GM10248 (cell line): ENCODE data around the gene SUSD6.

Experiments used
- CTCF ChIA-PET: fragments of 300-600 bp; sonication (Branson Sonifier 250); formaldehyde crosslinking; extraction: SDS; loops from one replicate; lab custom pipeline; 2021; ENCODE audit warnings: antibody characterized with exemption; lab: Yijun Ruan, JAX
- POLR2A ChIA-PET: fragments of 350-650 bp; sonication (Branson Sonifier 250); formaldehyde crosslinking; extraction: SDS; loops from one replicate; lab custom pipeline; 2020; ENCODE audit warnings: antibody characterized with exemption; lab: Yijun Ruan, JAX
- DNase-seq: peaks from one replicate; pipeline ENCODE4 v3.0.0; 2012; ENCODE audit errors: extremely low spot score
- TF ChIP-seq, protein P1 (sequence below): IDR thresholded peaks from 2 replicates; pipeline ENCODE4 v1.5.1; 2012; ENCODE audit warnings: mild to moderate bottlenecking, low read depth; ENCODE audit errors: extremely low read depth, missing control alignments, control extremely low read depth

Gene SUSD6

DNA sequence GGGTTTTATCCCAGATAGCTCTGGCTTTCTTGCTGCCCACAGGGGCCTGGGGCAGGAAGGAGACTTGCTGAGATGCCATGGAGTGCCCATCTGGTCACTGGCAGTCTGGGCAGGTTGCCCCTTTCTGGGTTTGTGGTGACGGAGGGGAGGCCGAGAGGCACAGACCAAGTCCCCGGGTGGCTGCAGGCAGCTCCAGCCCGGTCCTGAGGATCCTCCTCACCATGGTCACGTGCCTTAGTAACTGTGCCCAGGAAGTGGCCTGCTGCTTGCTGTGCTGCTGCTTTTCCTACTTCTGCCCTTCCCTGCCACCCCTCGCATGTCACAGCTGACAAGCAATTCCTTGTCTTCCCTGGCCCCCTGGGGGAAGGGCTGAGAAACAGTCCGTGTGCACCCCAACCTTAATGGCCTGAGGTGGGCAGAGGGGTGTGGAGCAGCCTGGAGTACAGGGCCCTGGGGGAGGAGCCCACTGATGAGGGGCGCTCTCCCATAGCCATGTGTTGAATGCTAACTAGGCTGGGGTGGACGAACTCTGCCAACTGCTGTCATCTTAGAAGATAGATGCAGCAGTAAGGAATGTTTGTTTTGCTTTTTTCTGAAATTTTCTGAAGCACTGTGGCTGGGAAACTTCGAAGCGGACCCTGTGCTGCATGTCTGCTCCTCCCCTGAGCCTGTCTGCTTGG is 100.6 kb downstream of the SUSD6 start:
- TF ChIP-seq, protein P1, sequence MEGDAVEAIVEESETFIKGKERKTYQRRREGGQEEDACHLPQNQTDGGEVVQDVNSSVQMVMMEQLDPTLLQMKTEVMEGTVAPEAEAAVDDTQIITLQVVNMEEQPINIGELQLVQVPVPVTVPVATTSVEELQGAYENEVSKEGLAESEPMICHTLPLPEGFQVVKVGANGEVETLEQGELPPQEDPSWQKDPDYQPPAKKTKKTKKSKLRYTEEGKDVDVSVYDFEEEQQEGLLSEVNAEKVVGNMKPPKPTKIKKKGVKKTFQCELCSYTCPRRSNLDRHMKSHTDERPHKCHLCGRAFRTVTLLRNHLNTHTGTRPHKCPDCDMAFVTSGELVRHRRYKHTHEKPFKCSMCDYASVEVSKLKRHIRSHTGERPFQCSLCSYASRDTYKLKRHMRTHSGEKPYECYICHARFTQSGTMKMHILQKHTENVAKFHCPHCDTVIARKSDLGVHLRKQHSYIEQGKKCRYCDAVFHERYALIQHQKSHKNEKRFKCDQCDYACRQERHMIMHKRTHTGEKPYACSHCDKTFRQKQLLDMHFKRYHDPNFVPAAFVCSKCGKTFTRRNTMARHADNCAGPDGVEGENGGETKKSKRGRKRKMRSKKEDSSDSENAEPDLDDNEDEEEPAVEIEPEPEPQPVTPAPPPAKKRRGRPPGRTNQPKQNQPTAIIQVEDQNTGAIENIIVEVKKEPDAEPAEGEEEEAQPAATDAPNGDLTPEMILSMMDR: no peak
- CTCF ChIA-PET: interaction anchor here (1.2 to 4.7 kb wide), 5 partner anchors 8 to 470 kb away, joined by 3 to 14 read pairs (median 4); no protein-coding TSS in a partner anchor
- DNase-seq: no peak
- POLR2A ChIA-PET: no interaction called here

DNA sequence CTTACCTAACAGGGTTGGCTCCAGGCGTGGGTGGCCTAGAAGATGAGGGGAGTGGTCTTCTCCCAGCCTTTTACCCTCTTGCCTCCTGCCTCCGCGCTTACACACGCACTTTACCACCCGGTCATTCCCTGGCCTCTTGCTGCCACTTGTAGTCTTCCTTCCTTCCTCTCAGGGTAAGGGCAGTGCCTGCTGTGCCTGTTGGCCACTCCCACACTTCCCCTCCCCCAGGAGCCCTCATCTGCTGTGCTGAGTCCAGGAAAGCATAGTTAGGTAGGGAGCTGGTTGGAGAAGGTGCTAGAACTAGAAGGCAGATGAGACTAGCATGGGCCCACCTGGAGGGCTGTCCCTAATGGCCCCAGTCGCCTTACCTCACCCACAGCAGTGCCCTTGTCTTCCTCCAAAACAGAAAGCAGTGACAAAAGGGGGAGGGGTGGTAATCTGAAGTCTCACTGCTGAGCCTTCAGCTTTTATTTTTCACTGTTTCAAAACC is 101.2 kb downstream of the SUSD6 start:
- DNase-seq: no peak
- CTCF ChIA-PET: interaction anchor here (1.1 to 2.6 kb wide), 3 partner anchors 14 to 128 kb away, joined by 3 to 12 read pairs (median 4); no protein-coding TSS in a partner anchor
- POLR2A ChIA-PET: no interaction called here
- TF ChIP-seq, protein P1: no peak

DNA sequence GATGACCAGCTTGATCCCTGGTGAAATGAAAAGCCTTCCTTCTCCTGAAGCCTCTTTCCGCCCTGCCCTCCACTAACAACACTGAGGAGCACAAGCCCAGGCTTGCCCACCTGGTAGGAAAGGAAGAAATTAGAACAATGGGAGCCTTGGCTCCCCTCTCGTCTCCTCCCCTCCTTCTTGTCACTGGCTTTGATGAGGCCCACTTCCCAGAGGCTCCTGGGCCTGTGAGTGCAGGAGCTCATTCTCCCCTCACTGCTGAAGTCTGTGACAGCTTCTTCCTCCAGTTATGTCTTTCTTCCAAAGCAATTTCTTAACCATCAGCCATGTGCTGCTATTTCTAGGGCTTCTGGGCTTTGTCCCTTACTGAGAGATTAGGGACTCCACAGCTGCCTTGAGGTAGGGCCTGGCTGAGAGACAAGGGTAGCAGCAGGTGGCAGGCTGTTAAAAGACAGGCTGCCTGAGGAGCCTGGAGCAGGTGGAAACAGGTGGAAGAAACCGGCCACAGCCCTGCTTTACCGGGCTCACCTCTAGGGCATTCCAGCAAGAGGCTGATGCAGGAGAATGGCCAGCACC is 101.9 kb downstream of the SUSD6 start:
- ChIA-PET POLR2A (interaction anchor here (1.1 kb wide), 1 partner anchor 61 kb away, joined by 4 read pairs; no protein-coding TSS in a partner anchor), CTCF (interaction anchor here (1.0 to 2.6 kb wide), 5 partner anchors 14 to 138 kb away, joined by 3 to 12 read pairs (median 3); partner anchors contain the start of gene CCDC177)
- DNase-seq: no peak
- TF ChIP-seq, protein P1: no peak

DNA sequence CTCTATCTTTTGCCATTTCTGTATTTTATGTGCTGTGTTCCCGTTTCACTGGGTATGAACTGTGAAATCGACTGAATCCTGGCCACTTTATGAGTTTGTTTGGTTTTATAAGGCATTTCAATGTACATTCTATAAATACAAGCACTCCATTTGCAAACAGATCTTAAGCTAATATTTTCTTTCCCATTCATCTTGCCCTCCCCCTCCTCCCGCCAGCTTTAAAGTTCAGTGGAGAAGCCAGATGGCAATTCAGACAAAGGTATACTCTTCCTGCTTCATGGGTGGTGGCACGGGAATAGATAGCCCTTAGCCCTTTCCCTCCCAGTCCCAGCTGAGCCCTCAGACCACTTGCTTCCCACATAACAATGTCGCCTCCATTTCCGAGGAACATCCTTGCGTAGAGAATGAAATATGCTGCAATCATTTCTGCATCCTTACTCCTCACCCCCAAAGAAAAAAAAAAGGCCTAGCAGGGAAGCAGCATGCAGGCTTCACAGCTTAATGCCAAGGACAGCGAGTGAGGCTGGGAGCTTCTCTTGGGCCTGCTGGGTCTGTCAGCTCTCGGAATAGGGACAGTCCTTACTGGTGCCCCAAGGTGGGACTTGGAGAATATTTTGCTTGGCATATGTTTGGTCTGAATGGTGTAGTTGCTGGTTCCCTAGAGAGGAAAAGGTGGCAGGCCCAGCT is 102.7 kb downstream of the SUSD6 start:
- ChIA-PET CTCF (interaction anchor here (0.9 to 2.6 kb wide), 4 partner anchors 10 to 139 kb away, joined by 3 to 12 read pairs (median 4); partner anchors contain the start of gene CCDC177), POLR2A (interaction anchor here (1.1 kb wide), 1 partner anchor 61 kb away, joined by 4 read pairs; no protein-coding TSS in a partner anchor)
- TF ChIP-seq, protein P1: no peak
- no peak for DNase-seq

DNA sequence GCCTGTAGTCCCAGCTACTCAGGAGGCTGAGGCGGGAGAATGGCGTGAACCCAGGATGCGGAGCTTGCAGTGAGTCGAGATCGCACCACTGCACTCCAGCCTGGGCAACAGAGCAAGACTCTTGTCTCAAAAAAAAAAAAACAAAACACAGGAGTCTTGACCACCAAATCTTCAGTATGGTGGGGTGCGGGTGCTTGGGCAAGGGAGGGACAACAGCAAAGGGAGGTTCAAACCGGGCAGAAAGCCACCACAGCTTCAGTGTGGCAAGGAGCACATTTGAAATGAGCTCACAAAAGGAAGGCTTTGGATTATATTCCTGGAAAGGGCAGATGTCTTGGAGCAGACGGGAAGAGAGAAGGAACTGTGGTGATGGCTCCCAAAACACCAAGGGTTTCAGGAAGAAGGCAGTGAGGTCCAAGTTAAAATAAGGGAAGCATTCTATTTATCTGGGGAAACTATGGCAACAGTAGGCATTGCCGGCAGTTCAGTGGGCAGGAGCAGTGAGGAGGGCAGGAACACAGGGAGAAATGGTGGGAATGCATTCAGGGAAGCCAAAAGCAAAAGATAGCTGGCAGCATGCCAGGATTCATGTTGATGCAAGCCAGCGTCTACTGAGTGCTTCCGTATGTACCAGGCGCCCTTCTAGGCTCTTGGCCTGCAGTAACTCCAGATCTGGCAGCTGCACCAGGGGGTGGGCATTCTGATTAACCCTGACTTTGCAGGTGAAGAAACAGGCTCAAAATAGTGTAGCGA is 104.5 kb downstream of the SUSD6 start:
- TF ChIP-seq, protein P1: no peak
- ChIA-PET POLR2A (interaction anchor here (0.6 kb wide), 1 partner anchor 11 kb away, joined by 4 read pairs; no protein-coding TSS in a partner anchor), CTCF (interaction anchor here (0.7 to 3.5 kb wide), 3 partner anchors 9 to 111 kb away, joined by 3 to 11 read pairs (median 3); no protein-coding TSS in a partner anchor)
- DNase-seq: no peak
